Measurements from ENCODE around the gene FOSL2.

The FOSL2 gene

DNA sequence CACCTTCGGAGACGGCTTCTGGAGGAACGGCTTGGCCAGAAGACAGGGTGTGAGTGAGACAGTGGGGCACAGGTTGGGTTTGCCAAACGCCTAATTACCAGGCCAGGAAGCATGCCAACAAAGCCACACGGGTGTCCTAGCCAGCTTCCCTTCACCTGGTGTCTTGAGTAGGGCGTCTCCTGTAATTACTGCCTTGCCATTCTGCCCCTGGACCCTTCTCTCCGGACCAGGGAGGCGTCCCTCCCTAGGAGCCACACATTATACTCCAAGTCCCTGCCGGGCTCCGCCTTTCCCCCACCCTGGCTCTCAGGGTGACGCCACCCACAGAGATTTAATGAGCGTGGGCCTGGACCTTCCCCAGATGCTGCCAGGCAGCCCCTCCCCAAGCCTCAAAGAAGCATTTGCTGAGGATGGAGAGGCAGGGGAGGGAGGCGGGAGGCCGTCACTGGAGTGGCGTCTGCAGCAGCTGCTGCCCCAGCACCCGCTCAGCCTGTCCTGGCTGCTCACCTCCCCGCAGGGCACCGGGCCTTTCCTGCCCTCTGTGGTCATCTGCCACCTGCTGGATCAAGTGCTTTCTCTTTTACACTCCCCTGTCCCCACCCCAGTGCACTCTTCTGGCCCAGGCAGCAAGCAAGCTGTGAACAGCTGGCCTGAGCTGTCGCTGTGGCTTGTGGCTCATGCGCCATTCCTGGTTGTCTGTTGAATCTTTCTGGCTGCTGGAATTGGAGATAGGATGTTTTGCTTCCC is 20.7 kb downstream of the FOSL2 start:
- no peak for ATAC-seq (ENCODE audit: low read depth)
- Mint-ChIP-seq H3K27ac (no peak overlapping the region), H3K36me3 (no peaks in the 10 kb centered on the region)

DNA sequence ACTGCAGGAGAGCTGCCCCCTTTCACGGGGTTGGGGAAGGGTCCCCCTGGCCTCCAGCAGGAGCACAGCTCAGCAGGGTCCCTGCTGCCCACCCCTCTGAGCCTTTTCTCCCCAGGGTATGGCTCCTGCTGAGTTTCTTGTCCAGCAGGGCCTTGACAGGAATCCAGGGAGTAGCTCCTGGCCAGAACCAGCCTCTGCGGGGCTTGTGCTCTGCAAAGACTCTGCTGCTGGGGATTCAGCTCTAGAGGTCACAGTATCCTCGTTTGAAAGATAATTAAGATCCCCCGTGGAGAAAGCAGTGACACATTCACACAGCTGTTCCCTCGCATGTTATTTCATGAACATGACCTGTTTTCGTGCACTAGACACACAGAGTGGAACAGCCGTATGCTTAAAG is 21.2 kb downstream of the FOSL2 start:
- Mint-ChIP-seq H3K4me3 (no peak overlapping the region), H3K36me3 (no peaks in the 10 kb centered on the region), H3K27me3 (peaks cover 2% of the 10 kb centered on the region), H3K27ac (no peak overlapping the region), H3K9me3 (no peaks in the 10 kb centered on the region), H3K4me1 (peaks cover 3% of the 10 kb centered on the region)
- DNase-seq (ENCODE audit: low spot score in 2 of 2), result no peak
- ATAC-seq (ENCODE audit: low read depth), result no peak

More for the DNA sequence above, 20.7 kb downstream of the FOSL2 start:
- peaks cover 2% of the 10 kb centered on the region for H3K27me3 Mint-ChIP-seq
- peaks cover 3% of the 10 kb centered on the region for H3K4me1 Mint-ChIP-seq
- H3K4me3 Mint-ChIP-seq, result no peak overlapping the region
- H3K9me3 Mint-ChIP-seq, result no peaks in the 10 kb centered on the region
- DNase-seq (ENCODE audit: low spot score in 2 of 2), result no peak

DNA sequence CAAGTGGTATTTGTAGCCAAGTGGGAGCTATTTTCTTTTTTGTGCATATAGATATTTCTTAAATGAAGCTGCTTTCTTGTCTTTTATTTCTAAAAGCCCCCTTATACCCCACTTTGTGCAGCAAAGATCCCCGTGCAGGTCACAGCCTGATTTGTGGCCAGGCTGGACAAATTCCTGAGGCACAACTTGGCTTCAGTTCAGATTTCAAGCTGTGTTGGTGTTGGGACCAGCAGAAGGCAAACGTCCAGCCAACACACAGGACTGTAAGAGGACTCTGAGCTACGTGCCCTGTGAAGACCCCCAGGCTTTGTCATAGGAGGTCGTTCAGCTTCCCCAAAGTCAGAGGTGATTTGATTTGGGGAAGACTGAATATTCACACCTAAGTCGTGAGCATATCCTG is 21.9 kb downstream of the FOSL2 start:
- H3K4me3 Mint-ChIP-seq, result no peak overlapping the region
- H3K4me1 Mint-ChIP-seq, result no peaks in the 10 kb centered on the region
- H3K27ac Mint-ChIP-seq, result no peak overlapping the region
- DNase-seq (ENCODE audit: low spot score in 2 of 2), result no peak
- ATAC-seq (ENCODE audit: low read depth), result no peak
- peaks cover 2% of the 10 kb centered on the region for H3K27me3 Mint-ChIP-seq
- H3K9me3 Mint-ChIP-seq, result no peaks in the 10 kb centered on the region
- H3K36me3 Mint-ChIP-seq, result no peaks in the 10 kb centered on the region

DNA sequence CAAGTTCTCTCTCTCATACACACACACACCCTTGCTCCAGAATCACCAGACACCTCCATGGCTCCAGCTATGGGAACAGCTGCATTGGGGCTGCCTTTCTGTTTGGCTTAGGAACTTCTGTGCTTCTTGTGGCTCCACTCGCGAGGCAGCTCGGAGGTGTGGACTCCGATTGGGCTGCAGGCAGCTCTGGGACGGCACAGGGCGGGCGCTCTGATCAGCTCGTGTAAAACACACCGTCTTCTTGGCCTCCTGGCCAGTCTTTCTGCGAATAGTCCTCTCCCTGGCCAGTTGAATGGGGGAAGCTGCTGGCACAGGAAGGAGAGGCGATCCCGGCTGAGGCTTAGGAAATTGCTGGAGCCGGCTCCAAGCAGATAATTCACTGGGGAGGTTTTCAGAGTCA is 22.4 kb downstream of the FOSL2 start:
- Mint-ChIP-seq H3K9me3 (no peaks in the 10 kb centered on the region), H3K27ac (no peak overlapping the region), H3K36me3 (no peaks in the 10 kb centered on the region), H3K4me1 (no peaks in the 10 kb centered on the region), H3K4me3 (no peak overlapping the region), H3K27me3 (peaks cover 2% of the 10 kb centered on the region)
- no peak for ATAC-seq (ENCODE audit: low read depth)
- DNase-seq (ENCODE audit: low spot score in 2 of 2), result no peak

DNA sequence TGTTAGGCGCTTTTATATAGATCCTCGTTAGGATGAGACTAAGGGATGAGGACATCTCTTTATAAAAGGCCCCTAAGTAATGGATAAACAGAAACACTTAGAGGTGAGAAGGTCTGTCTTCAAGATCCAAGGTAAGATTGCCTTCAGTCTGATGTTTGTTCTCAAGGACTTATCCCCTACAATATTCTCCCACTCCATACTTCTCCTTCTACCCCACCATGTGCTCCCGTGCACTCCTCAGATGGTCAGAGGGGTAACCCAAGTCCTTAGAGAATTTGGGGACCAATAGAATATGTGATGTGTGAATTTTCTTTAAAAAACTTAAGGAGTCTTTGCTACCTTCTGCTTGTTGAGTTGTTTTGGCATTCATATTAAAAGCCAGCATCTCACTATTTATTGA is 23.1 kb downstream of the FOSL2 start:
- peaks cover 2% of the 10 kb centered on the region for H3K27me3 Mint-ChIP-seq
- no peak overlapping the region for H3K27ac Mint-ChIP-seq
- H3K4me3 Mint-ChIP-seq, result no peak overlapping the region
- H3K36me3 Mint-ChIP-seq, result no peaks in the 10 kb centered on the region
- no peaks in the 10 kb centered on the region for H3K9me3 Mint-ChIP-seq
- DNase-seq (ENCODE audit: low spot score in 2 of 2) (no peak), ATAC-seq (ENCODE audit: low read depth) (no peak)
- no peaks in the 10 kb centered on the region for H3K4me1 Mint-ChIP-seq

DNA sequence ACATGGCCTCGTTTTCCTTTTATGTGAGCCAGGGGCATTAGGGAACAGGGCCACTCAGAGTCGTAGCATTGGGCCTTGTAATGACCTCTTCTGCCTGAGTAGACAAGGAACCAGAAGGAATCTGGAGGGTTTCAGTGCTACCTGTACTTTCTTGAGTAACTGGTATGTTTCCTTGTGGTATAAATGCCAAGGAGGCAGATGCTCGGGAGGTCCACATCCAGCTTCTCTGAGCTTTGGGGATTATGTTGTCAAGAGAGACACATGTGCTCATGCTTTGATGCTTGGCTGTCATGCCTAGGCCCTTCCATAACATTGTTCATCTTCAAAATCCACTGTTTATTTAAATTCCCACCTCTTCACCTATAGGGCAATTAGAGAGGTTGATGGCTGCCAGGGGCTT is 26.3 kb downstream of the FOSL2 start:
- Mint-ChIP-seq H3K4me1 (peaks cover 3% of the 10 kb centered on the region), H3K36me3 (no peaks in the 10 kb centered on the region), H3K9me3 (no peaks in the 10 kb centered on the region), H3K4me3 (no peak overlapping the region), H3K27me3 (peaks cover 4% of the 10 kb centered on the region), H3K27ac (no peak overlapping the region)
- DNase-seq (ENCODE audit: low spot score in 2 of 2), result no peak
- ATAC-seq (ENCODE audit: low read depth), result no peak

DNA sequence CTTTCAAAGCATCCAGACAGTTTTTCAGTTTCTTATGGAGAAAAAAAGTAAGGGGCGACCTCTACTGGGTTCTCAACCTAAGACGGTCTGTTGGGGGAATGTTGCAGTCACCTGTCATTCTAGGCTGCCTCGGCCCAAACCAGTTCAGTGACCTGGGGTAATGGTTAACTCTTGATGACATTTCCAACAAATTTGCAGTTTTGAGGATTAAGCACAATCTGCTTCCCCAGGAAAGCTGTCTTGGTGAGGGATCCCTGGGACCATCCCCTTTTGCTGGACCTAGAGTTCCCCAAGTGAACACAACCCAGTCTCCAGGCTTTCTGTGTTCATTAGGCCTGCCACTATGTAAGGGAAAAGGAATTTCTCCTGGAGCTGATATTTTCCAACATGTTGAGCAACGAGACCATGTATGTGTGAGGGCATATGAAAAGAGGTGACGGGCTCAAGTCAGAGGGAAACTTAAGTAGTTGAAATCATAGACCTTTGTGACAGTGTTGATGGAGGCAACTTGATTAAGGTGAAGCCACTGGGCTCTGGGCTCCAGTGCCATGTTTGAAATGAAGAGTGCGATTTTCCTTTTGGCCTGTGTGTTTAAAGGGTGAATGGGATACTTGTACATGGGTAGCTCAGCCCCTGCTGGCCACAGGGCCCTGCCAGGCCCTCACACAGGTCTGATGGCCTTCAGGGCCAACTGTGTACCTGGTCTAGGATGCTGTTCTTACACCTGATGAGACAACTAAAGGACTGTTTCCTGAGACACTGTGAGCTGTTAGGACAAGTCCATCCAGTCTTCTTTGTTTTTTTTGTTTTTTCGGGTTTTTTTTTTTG is 27.0 kb downstream of the FOSL2 start:
- peaks cover 6% of the 10 kb centered on the region for H3K4me1 Mint-ChIP-seq
- DNase-seq (ENCODE audit: low spot score in 2 of 2) (no peak), ATAC-seq (ENCODE audit: low read depth) (no peak)
- no peak overlapping the region for H3K4me3 Mint-ChIP-seq
- H3K36me3 Mint-ChIP-seq, result no peaks in the 10 kb centered on the region
- H3K27me3 Mint-ChIP-seq, result peaks cover 7% of the 10 kb centered on the region
- H3K27ac Mint-ChIP-seq, result no peak overlapping the region
- no peaks in the 10 kb centered on the region for H3K9me3 Mint-ChIP-seq

DNA sequence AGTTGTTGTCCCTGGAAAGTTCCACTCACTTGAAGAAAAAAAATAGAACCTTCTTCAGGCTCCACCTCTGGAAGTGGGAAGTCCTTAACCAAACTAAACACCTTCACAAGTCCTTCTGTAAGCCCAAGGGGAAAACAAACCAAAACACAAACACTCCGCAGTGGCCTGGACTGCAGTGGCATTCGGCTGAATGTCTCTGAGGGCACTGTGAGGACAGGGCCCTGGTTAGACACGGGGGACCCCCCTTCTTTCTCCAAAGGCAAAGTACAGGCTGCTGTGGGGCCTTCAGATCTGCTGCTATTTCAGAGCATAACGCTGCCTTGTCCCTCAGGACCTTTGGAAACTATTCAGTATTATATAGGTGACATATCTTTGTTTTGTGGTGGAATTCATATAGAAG is 28.1 kb downstream of the FOSL2 start:
- Mint-ChIP-seq H3K36me3 (no peaks in the 10 kb centered on the region), H3K4me3 (no peak overlapping the region), H3K27me3 (peaks cover 8% of the 10 kb centered on the region), H3K9me3 (no peaks in the 10 kb centered on the region), H3K27ac (no peak overlapping the region), H3K4me1 (peaks cover 6% of the 10 kb centered on the region)
- ATAC-seq (ENCODE audit: low read depth) (no peak), DNase-seq (ENCODE audit: low spot score in 2 of 2) (no peak)

DNA sequence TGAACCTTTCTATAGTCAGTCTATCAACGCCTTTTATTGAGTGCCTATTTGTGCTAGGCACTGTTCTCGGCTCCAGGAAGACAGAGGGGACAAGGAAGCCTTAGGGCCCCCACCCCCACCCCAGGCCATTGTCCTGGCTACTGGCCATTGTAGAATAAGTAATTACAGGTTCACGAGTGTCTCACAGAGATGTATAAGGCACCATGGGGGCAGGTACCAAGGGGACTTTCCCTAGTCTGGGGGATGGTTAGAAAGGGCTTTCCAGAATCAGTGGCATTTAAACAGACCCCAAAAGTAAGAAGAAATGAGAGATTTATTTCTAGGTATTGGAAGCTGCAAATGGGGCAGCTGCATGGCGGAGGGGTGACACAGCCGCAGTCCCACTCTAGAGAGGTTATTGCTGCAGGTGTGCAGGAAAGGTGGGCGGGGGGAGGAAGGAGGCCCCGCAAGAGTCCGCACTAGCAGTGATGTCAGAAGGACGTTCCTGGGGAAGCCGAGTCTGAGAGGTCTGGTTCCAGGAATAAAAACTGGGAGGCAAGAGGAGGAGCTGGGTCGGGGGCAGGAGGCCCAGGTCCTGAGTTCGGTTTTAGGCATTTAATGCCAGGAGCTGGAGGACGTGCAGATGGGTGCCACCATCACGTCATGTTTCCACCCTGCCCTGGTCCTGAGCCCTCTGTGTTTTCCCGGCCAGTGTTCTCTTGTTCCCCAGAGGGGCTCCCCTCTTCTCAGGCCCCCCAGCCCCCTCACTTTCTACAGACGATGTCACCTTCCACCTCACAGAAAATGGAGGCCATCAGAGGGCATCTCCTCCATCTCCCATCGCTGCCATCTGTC is 30.5 kb downstream of the FOSL2 start:
- DNase-seq (ENCODE audit: low spot score in 2 of 2), result no peak
- Mint-ChIP-seq H3K4me1 (peaks cover 6% of the 10 kb centered on the region), H3K36me3 (no peaks in the 10 kb centered on the region), H3K4me3 (no peak overlapping the region), H3K9me3 (no peaks in the 10 kb centered on the region), H3K27ac (no peak overlapping the region), H3K27me3 (peaks cover 13% of the 10 kb centered on the region)
- no peak for ATAC-seq (ENCODE audit: low read depth)

DNA sequence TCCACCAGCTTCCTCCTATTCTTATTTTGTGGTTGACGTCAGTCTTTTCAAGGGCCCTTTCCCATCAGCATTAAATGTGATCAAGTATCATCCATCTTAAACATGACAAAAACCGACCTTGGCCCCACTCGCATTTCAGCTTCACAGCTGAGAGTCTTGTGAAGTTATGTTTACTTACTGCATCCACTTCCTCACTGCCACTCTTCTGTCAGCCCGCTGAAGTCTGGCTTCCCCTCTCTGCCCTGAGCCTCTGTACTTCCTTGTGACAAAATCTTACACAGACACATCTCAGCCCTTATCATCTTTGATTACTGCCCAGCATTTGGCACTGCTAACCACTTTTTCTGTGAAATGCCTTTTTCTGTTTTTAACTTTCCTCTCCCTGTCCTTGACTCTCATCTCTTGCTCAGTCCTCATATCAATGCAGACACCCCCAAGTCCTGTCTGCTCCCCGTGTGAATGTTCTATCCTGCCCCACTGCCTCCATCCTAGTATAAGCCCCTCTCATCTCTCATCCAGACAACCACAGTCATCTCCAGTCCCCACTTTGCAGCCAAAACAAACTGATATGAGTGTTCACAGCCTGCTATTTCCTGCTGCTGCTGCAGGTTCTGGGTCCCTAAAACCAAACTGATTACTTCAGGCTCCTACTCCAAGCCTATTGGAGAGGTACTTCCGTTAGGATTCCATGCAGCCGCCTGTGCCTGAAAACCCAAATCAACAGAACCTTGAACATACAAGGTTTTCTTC is 31.4 kb downstream of the FOSL2 start:
- Mint-ChIP-seq H3K9me3 (no peaks in the 10 kb centered on the region), H3K27ac (no peak overlapping the region), H3K27me3 (peaks cover 13% of the 10 kb centered on the region), H3K36me3 (no peaks in the 10 kb centered on the region), H3K4me3 (no peak overlapping the region), H3K4me1 (peaks cover 6% of the 10 kb centered on the region)
- DNase-seq (ENCODE audit: low spot score in 2 of 2) (no peak), ATAC-seq (ENCODE audit: low read depth) (peak; percentile 46)

DNA sequence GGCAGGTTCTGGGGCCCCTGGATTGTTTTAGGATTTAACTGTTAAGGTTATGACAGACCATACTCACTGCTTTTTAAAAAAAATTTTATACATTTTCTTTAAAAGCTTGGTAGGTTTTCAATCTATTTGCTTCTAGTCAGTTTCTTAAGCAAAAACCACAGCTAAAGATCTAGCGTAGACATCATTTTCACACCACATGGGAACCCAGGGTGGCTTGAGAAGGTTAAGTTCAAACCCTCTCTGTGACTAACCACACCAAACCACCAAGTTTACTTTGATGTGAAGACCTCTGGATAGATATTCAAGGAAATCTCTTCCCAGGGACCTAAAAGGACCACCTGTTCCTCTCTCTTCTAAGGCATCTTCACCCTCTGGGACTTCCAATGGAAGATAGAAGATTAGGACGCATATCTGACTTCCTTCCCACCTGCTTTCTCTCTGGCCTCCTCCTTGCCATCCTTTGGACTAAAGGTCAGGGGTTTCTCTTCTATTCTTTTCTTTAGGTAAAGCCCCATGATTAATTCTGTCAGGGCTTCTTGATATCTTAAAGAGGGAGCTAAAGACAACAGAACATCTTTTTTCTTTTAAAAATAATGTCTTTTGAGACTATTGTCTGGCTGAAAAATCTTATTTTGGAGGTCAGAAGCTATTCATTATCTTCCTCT is 32.3 kb downstream of the FOSL2 start:
- H3K36me3 Mint-ChIP-seq, result no peaks in the 10 kb centered on the region
- peaks cover 6% of the 10 kb centered on the region for H3K4me1 Mint-ChIP-seq
- ATAC-seq (ENCODE audit: low read depth), result no peak
- no peak overlapping the region for H3K27ac Mint-ChIP-seq
- H3K9me3 Mint-ChIP-seq, result no peaks in the 10 kb centered on the region
- no peak overlapping the region for H3K4me3 Mint-ChIP-seq
- no peak for DNase-seq (ENCODE audit: low spot score in 2 of 2)
- peaks cover 13% of the 10 kb centered on the region for H3K27me3 Mint-ChIP-seq

DNA sequence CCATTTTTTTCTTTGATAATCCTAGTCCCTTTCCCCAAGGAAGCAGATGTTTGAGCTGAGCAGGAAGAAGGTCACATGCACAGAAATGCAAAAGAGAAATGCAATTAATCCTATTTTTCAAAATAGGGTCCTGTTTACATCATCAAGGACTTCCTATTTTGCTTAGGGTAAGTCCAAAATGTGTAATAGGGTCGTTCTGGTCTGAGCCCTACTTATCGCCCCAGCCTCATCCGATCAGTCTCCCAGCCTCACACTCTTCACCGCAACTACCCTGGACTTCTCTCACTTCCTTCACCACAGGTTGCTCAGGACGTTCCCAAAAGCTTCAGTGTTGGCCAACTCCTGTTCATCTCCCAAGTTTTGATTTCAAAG is 32.8 kb downstream of the FOSL2 start:
- Mint-ChIP-seq H3K27me3 (peaks cover 13% of the 10 kb centered on the region), H3K9me3 (no peaks in the 10 kb centered on the region), H3K4me1 (peaks cover 6% of the 10 kb centered on the region), H3K36me3 (no peaks in the 10 kb centered on the region), H3K4me3 (no peak overlapping the region), H3K27ac (no peak overlapping the region)
- no peak for ATAC-seq (ENCODE audit: low read depth)
- no peak for DNase-seq (ENCODE audit: low spot score in 2 of 2)

DNA sequence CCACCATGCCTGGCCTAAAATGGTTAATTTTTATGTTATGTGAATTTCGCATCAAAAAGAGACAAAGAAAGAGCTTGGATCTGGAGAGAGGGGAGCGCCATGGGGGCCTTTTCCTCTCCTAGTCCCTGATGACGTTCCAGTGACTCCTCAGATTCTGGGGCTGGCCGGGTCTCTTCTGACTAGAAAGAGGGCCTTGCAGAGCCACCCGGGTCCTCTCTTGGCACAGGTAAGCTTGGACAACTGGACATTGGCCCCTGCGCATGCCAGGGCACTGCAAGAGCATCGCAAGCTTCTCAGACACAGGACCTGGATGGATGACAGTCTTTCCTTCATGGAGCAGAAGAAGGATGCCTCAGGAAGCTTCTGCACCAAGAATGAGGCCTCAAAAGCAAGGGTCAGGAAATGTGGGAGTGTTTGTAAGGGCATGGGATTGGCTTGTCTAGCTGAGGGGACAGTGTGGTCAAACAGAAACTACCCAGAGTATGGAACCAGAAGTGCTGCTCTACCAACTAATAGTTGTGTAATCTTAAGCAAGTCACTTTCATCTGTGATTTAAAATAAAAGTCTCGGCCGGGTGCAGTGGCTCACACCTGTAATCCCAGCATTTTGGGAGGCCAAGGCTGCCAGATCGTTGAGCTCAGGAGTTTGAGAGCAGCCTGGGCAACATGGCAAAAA is 35.2 kb downstream of the FOSL2 start:
- DNase-seq (ENCODE audit: low spot score in 2 of 2) (no peak), ATAC-seq (ENCODE audit: low read depth) (no peak)
- Mint-ChIP-seq H3K4me3 (no peak overlapping the region), H3K4me1 (peaks cover 6% of the 10 kb centered on the region), H3K9me3 (peaks cover 1% of the 10 kb centered on the region), H3K36me3 (no peaks in the 10 kb centered on the region), H3K27ac (no peak overlapping the region), H3K27me3 (peaks cover 16% of the 10 kb centered on the region)
